ENCODE data around the gene SIX5. TPM values are rescaled to one million over a fixed set of nuclear protein-coding genes. Genes with fewer than 3 reads are reported as not detected.

The SIX5 gene
- total and polyA plus RNA-seq, 4 donors: 2.7 to 9.9 (median 4.4) TPM

DNA sequence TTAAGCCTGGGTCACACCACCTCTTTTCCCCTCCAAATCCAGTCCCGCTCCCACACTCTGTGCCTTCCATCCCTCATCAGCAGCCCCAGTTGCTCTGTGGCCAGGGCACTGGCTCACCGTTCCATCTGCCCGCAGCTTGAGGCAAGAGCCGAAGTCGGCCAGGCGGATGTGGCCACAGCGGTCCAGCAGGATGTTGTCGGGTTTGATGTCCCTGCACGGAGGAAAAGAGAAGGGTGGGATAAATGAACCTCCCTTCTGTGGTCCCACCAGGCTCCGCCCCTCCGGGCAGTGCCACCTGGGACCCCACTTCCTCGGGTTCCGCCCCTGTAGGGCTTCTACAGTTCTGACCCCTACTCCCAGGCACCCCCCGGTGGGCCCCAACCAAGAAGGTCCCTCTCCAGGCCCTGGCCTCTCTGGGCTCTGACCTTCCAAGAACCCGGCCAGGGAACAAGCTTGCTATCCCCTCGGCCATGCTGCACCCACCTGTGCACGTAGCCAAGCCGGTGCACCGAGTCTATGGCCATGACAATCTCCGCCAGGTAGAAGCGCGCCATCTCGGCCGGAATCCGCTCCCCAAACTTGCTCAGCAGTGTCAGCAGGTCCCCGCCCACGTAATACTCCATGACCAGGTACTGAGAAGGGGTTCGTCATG lies 9.1 kb upstream of the SIX5 start:
- DNase-seq (ENCODE audit: low spot score): no peak
- TF ChIP-seq RXRA (IDR thresholded peaks at IDR 0.05): no peak
- TF ChIP-seq, protein P1, sequence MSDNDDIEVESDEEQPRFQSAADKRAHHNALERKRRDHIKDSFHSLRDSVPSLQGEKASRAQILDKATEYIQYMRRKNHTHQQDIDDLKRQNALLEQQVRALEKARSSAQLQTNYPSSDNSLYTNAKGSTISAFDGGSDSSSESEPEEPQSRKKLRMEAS (IDR thresholded peaks at IDR 0.05): no peak
- no peak for TF ChIP-seq YY1 (IDR thresholded peaks at IDR 0.05)
- TF ChIP-seq EGR1 (IDR thresholded peaks at IDR 0.05; ENCODE audit: low read depth in 2 of 2): no peak
- TF ChIP-seq, protein P2, sequence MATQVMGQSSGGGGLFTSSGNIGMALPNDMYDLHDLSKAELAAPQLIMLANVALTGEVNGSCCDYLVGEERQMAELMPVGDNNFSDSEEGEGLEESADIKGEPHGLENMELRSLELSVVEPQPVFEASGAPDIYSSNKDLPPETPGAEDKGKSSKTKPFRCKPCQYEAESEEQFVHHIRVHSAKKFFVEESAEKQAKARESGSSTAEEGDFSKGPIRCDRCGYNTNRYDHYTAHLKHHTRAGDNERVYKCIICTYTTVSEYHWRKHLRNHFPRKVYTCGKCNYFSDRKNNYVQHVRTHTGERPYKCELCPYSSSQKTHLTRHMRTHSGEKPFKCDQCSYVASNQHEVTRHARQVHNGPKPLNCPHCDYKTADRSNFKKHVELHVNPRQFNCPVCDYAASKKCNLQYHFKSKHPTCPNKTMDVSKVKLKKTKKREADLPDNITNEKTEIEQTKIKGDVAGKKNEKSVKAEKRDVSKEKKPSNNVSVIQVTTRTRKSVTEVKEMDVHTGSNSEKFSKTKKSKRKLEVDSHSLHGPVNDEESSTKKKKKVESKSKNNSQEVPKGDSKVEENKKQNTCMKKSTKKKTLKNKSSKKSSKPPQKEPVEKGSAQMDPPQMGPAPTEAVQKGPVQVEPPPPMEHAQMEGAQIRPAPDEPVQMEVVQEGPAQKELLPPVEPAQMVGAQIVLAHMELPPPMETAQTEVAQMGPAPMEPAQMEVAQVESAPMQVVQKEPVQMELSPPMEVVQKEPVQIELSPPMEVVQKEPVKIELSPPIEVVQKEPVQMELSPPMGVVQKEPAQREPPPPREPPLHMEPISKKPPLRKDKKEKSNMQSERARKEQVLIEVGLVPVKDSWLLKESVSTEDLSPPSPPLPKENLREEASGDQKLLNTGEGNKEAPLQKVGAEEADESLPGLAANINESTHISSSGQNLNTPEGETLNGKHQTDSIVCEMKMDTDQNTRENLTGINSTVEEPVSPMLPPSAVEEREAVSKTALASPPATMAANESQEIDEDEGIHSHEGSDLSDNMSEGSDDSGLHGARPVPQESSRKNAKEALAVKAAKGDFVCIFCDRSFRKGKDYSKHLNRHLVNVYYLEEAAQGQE (IDR thresholded peaks at IDR 0.05): no peak
- TF ChIP-seq, protein P3, sequence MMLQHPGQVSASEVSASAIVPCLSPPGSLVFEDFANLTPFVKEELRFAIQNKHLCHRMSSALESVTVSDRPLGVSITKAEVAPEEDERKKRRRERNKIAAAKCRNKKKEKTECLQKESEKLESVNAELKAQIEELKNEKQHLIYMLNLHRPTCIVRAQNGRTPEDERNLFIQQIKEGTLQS (IDR thresholded peaks at IDR 0.05): no peak
- no peak for TF ChIP-seq JUND (IDR thresholded peaks at IDR 0.05)
- no peak for TF ChIP-seq FOXA1 (IDR thresholded peaks at IDR 0.05)

DNA sequence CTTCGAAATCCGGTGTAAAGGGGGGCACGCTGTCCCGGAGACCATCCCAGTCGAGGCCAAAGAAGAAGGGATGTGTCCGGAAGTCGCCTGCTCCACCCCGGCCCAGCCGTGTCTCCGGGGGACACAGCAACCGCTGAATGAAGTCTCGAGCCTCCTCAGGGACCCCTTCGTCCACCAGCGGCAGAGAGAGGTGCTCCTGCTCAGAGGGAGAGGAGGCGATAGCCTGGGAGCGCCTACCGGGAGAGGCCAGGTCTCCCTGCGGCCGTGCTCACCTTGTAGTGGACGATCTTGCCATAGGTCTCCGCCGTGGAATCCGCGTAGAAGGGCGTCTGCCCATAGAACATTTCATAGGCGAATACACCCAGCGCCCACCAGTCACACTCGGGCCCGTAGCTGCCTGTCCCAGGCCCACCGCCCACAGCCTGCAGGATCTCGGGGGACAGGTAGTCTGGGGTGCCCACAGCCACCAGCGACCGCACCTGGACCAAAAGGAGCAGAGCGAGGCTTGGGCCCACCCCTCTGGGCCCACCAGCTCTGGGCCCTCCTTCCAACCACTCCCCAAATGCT lies 8.4 kb upstream of the SIX5 start:
- no peak overlapping the region for H3K27ac ChIP-seq (ENCODE audit: low read depth in 1 of 2, low read length in 2 of 2)
- H3K9me3 ChIP-seq (ENCODE audit: control insufficient read depth in 4 of 4, low read length in 3 of 4): no peaks in the 10 kb centered on the region
- H3K36me3 ChIP-seq (ENCODE audit: control insufficient read depth in 4 of 4, insufficient read depth in 3 of 4, low read depth in 1 of 4, low read length in 3 of 4): no peaks in the 10 kb centered on the region
- H3K4me1 ChIP-seq (ENCODE audit: control insufficient read depth in 4 of 4, insufficient read depth in 4 of 4, low read length in 3 of 4): peaks cover 3 to 34% (median 14%) of the 10 kb centered on the region in 4 donors
- no peak for DNase-seq (ENCODE audit: low spot score)
- H3K27me3 ChIP-seq (ENCODE audit: control insufficient read depth in 4 of 4, insufficient read depth in 4 of 4, low read length in 3 of 4): no peaks in the 10 kb centered on the region
- no peak overlapping the region for H3K9ac ChIP-seq (ENCODE audit: low read depth in 1 of 2, low read length in 2 of 2)
- H3K4me3 ChIP-seq (ENCODE audit: low read depth in 1 of 3, low read length in 3 of 3): no peak overlapping the region
- no peak for TF ChIP-seq SP1 (IDR thresholded peaks at IDR 0.05)
- TF ChIP-seq, protein P4, sequence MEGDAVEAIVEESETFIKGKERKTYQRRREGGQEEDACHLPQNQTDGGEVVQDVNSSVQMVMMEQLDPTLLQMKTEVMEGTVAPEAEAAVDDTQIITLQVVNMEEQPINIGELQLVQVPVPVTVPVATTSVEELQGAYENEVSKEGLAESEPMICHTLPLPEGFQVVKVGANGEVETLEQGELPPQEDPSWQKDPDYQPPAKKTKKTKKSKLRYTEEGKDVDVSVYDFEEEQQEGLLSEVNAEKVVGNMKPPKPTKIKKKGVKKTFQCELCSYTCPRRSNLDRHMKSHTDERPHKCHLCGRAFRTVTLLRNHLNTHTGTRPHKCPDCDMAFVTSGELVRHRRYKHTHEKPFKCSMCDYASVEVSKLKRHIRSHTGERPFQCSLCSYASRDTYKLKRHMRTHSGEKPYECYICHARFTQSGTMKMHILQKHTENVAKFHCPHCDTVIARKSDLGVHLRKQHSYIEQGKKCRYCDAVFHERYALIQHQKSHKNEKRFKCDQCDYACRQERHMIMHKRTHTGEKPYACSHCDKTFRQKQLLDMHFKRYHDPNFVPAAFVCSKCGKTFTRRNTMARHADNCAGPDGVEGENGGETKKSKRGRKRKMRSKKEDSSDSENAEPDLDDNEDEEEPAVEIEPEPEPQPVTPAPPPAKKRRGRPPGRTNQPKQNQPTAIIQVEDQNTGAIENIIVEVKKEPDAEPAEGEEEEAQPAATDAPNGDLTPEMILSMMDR (IDR thresholded peaks at IDR 0.05; ENCODE audit: low read depth, low read length, missing input control): no peak
- TF ChIP-seq, protein P2 (IDR thresholded peaks at IDR 0.05): no peak
- no peak for TF ChIP-seq TAF1 (conservative IDR thresholded peaks at IDR 0.05)
- TF ChIP-seq, protein P1 (IDR thresholded peaks at IDR 0.05): no peak
- TF ChIP-seq, protein P5, sequence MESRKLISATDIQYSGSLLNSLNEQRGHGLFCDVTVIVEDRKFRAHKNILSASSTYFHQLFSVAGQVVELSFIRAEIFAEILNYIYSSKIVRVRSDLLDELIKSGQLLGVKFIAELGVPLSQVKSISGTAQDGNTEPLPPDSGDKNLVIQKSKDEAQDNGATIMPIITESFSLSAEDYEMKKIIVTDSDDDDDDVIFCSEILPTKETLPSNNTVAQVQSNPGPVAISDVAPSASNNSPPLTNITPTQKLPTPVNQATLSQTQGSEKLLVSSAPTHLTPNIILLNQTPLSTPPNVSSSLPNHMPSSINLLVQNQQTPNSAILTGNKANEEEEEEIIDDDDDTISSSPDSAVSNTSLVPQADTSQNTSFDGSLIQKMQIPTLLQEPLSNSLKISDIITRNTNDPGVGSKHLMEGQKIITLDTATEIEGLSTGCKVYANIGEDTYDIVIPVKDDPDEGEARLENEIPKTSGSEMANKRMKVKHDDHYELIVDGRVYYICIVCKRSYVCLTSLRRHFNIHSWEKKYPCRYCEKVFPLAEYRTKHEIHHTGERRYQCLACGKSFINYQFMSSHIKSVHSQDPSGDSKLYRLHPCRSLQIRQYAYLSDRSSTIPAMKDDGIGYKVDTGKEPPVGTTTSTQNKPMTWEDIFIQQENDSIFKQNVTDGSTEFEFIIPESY (IDR thresholded peaks at IDR 0.05): no peak
- TF ChIP-seq GABPA (IDR thresholded peaks at IDR 0.05 in 1 of 2, conservative IDR thresholded peaks at IDR 0.05 in 1 of 2): no peak
- no peak for TF ChIP-seq JUND (IDR thresholded peaks at IDR 0.05)
- TF ChIP-seq HNF4A (conservative IDR thresholded peaks at IDR 0.05): no peak
- TF ChIP-seq FOXA2 (IDR thresholded peaks at IDR 0.05): no peak
- TF ChIP-seq YY1 (IDR thresholded peaks at IDR 0.05): no peak
- TF ChIP-seq, protein P3 (IDR thresholded peaks at IDR 0.05): no peak
- TF ChIP-seq EGR1 (IDR thresholded peaks at IDR 0.05; ENCODE audit: low read depth in 2 of 2): no peak
- TF ChIP-seq RAD21 (IDR thresholded peaks at IDR 0.05): no peak
- TF ChIP-seq FOXA1 (IDR thresholded peaks at IDR 0.05): no peak
- no peak for TF ChIP-seq RXRA (IDR thresholded peaks at IDR 0.05)
- 97% methylated on average over 34 of the region's 34 CpGs for WGBS

More for the DNA sequence above, 9.1 kb upstream of the SIX5 start:
- 96% methylated on average over 28 of the region's 28 CpGs for WGBS
- no peak overlapping the region for H3K27ac ChIP-seq (ENCODE audit: low read depth in 1 of 2, low read length in 2 of 2)
- H3K4me3 ChIP-seq (ENCODE audit: low read depth in 1 of 3, low read length in 3 of 3): no peak overlapping the region
- H3K27me3 ChIP-seq (ENCODE audit: control insufficient read depth in 4 of 4, insufficient read depth in 4 of 4, low read length in 3 of 4): no peaks in the 10 kb centered on the region
- no peak overlapping the region for H3K9ac ChIP-seq (ENCODE audit: low read depth in 1 of 2, low read length in 2 of 2)
- H3K9me3 ChIP-seq (ENCODE audit: control insufficient read depth in 4 of 4, low read length in 3 of 4): no peaks in the 10 kb centered on the region
- H3K4me1 ChIP-seq (ENCODE audit: control insufficient read depth in 4 of 4, insufficient read depth in 4 of 4, low read length in 3 of 4): peaks cover 3 to 28% (median 10%) of the 10 kb centered on the region in 4 donors
- no peaks in the 10 kb centered on the region for H3K36me3 ChIP-seq (ENCODE audit: control insufficient read depth in 4 of 4, insufficient read depth in 3 of 4, low read depth in 1 of 4, low read length in 3 of 4)

All from liver (tissue), 9 donors.